Mesendoderm (in vitro differentiated cells): ENCODE data around the gene UQCR10. TPM values are rescaled to one million over a fixed set of nuclear protein-coding genes. Genes with fewer than 3 reads are reported as not detected.

ENCODE experiments used
- DNase-seq: peaks from one replicate; pipeline ENCODE4 v3.0.0; 2013
- H2AK5ac ChIP-seq: 2 replicates; pipeline ENCODE4 v1.6.1; 2013; ENCODE audit warnings: low read length, inconsistent platforms
- H2BK120ac ChIP-seq: 2 replicates; pipeline ENCODE4 v1.6.1; 2013; ENCODE audit warnings: low read depth, mild to moderate bottlenecking, low read length, moderate library complexity, mixed read lengths
- H2BK15ac ChIP-seq: replicated peaks from 2 replicates; pipeline ENCODE4 v1.6.1; 2013; ENCODE audit warnings: low read depth, mild to moderate bottlenecking, moderate library complexity
- H2BK5ac ChIP-seq: 2 replicates; pipeline ENCODE4 v1.6.1; 2013; ENCODE audit warnings: low read length, inconsistent platforms
- H3K18ac ChIP-seq: 2 replicates; pipeline ENCODE4 v1.6.1; 2013; ENCODE audit warnings: mild to moderate bottlenecking, low read length, mixed read lengths
- H3K23ac ChIP-seq: one replicate; pipeline ENCODE4 v1.6.1; 2013; ENCODE audit warnings: low read length
- H3K27ac ChIP-seq: 2 replicates; pipeline ENCODE4 v1.5.1; 2013; ENCODE audit warnings: low read depth, mild to moderate bottlenecking, inconsistent platforms, low read length, moderate library complexity
- H3K27me3 ChIP-seq: 2 replicates; pipeline ENCODE4 v1.6.1; 2013; ENCODE audit warnings: low read length, control low read depth, mild to moderate bottlenecking, inconsistent platforms; ENCODE audit not compliant: insufficient read depth, poor library complexity
- H3K36me3 ChIP-seq: 2 replicates; pipeline ENCODE4 v1.6.1; 2013; ENCODE audit warnings: low read length, inconsistent platforms; ENCODE audit not compliant: control insufficient read depth, insufficient read depth
- H3K4ac ChIP-seq: one replicate; pipeline ENCODE4 v1.6.1; 2013; ENCODE audit warnings: low read depth, mild to moderate bottlenecking, low read length, moderate library complexity
- H3K4me1 ChIP-seq: 2 replicates; pipeline ENCODE4 v1.6.1; 2013; ENCODE audit warnings: low read depth, low read length, inconsistent platforms; ENCODE audit not compliant: control insufficient read depth
- H3K4me2 ChIP-seq: 2 replicates; pipeline ENCODE4 v1.6.1; 2013; ENCODE audit warnings: low read length
- H3K4me3 ChIP-seq: 2 replicates; pipeline ENCODE4 v1.5.1; 2013; ENCODE audit warnings: mild to moderate bottlenecking, low read length
- H3K56ac ChIP-seq: one replicate; pipeline ENCODE4 v1.6.1; 2013; ENCODE audit warnings: low read length
- H3K79me1 ChIP-seq: 2 replicates; pipeline ENCODE4 v1.6.1; 2013; ENCODE audit warnings: low read length, inconsistent platforms
- H3K79me2 ChIP-seq: 2 replicates; pipeline ENCODE4 v1.6.1; 2013; ENCODE audit warnings: mild to moderate bottlenecking, low read length; ENCODE audit not compliant: control insufficient read depth, insufficient read depth
- H3K9ac ChIP-seq: 2 replicates; pipeline ENCODE4 v1.6.1; 2013; ENCODE audit warnings: low read length, inconsistent platforms
- H4K5ac ChIP-seq: one replicate; pipeline ENCODE4 v1.6.1; 2013; ENCODE audit warnings: low read length
- H4K8ac ChIP-seq: one replicate; pipeline ENCODE4 v1.6.1; 2013; ENCODE audit warnings: low read depth, mild to moderate bottlenecking, control low read depth, low read length, moderate library complexity
- WGBS: extraction: QIAGEN DNeasy Blood & Tissue Kit; methylation state at CpG from one replicate; pipeline ENCODE4 v1.1.7; 2013; ENCODE audit warnings: low lambda C conversion rate, missing lambda C conversion rate; ENCODE audit not compliant: insufficient coverage; ENCODE audit errors: extremely low coverage; 5-methylcytosine and 5-hydroxymethylcytosine counted together
- polyA plus RNA-seq, 2 experiments: library from polyadenylated mRNA; stranded (reverse); fragments of 200-250 nt; gene quantifications; one replicate each; pipeline ENCODE4 v1.2.3, GENCODE V29; 2013

Gene UQCR10
- 135 TPM for polyA plus RNA-seq (2013, experiment 1 of 2)
- 136 TPM for polyA plus RNA-seq (2013, experiment 2 of 2)

- peaks cover 4% of the 10 kb centered on the region for H3K4me1 ChIP-seq
- peak within 1 kb of the TSS; percentile 90 for H3K9ac ChIP-seq
- peak within 1 kb of the TSS; percentile 16 for H3K18ac ChIP-seq
- H3K27me3 ChIP-seq, result no peaks in the 10 kb centered on the region
- no peak within 1 kb of the TSS for H2BK120ac ChIP-seq
- H4K8ac ChIP-seq, result no peak within 1 kb of the TSS
- peak; percentile 94 for DNase-seq
- peak within 1 kb of the TSS; percentile 84 for H3K4me2 ChIP-seq
- H3K4me3 ChIP-seq, result peak within 1 kb of the TSS; percentile 74
- peaks cover 10% of the 10 kb centered on the region for H3K79me2 ChIP-seq
- H3K27ac ChIP-seq, result peak within 1 kb of the TSS; percentile 34
- peak within 1 kb of the TSS; percentile 23 for H4K5ac ChIP-seq
- H3K79me1 ChIP-seq, result peaks cover 9% of the 10 kb centered on the region
- H2BK5ac ChIP-seq, result peak within 1 kb of the TSS; percentile 14
- H2AK5ac ChIP-seq, result no peak within 1 kb of the TSS
- H3K56ac ChIP-seq, result peak within 1 kb of the TSS; percentile 95
- H3K36me3 ChIP-seq, result no peaks in the 10 kb centered on the region
- H3K4ac ChIP-seq, result peak within 1 kb of the TSS; percentile 76
- WGBS, result no CpG with 5 or more reads among the region's 46 CpGs
- H2BK15ac ChIP-seq, result no peak within 1 kb of the TSS
- H3K23ac ChIP-seq, result no peak within 1 kb of the TSS
Measured at GRCh38 chr22:29767171-29768051, at the start of gene UQCR10. Gene UQCR10 (plus strand): TSS chr22:29767369. CDS start chr22:29767399, 30 bp downstream.

GRCh38 chr22:29717789-29718188 is 49.4 kb upstream of the UQCR10 start:
- no peak overlapping the region for H3K4me3 ChIP-seq
- H3K36me3 ChIP-seq, result no peaks in the 10 kb centered on the region
- no peak overlapping the region for H2AK5ac ChIP-seq
- no peak overlapping the region for H3K56ac ChIP-seq
- no peaks in the 10 kb centered on the region for H3K79me2 ChIP-seq
- H2BK5ac ChIP-seq, result no peak overlapping the region
- peaks cover 22% of the 10 kb centered on the region for H3K27me3 ChIP-seq
- H3K4me1 ChIP-seq, result no peaks in the 10 kb centered on the region
- no peak overlapping the region for H2BK15ac ChIP-seq
- no peak overlapping the region for H2BK120ac ChIP-seq
- no peak overlapping the region for H3K23ac ChIP-seq
- no peaks in the 10 kb centered on the region for H3K79me1 ChIP-seq
- no peak overlapping the region for H4K5ac ChIP-seq
- no peak overlapping the region for H3K9ac ChIP-seq
- H3K4me2 ChIP-seq, result no peak overlapping the region
- WGBS, result no CpG with 5 or more reads among the region's 11 CpGs
- no peak overlapping the region for H3K18ac ChIP-seq
- H3K4ac ChIP-seq, result no peak overlapping the region
- no peak overlapping the region for H3K27ac ChIP-seq
- no peak overlapping the region for H4K8ac ChIP-seq
- no peak for DNase-seq

GRCh38 chr22:29718949-29719898 is 47.9 kb upstream of the UQCR10 start:
- Histone ChIP-seq H3K18ac (no peak overlapping the region), H3K36me3 (no peaks in the 10 kb centered on the region), H3K27me3 (peaks cover 22% of the 10 kb centered on the region), H3K79me2 (no peaks in the 10 kb centered on the region), H2BK120ac (no peak overlapping the region), H2BK5ac (no peak overlapping the region), H3K56ac (no peak overlapping the region), H4K5ac (no peak overlapping the region), H3K27ac (no peak overlapping the region), H3K4ac (no peak overlapping the region), H3K23ac (peak overlapping the region; percentile 80), H3K4me3 (no peak overlapping the region), H3K79me1 (no peaks in the 10 kb centered on the region), H4K8ac (no peak overlapping the region), H3K4me2 (no peak overlapping the region), H2BK15ac (no peak overlapping the region), H3K4me1 (no peaks in the 10 kb centered on the region), H3K9ac (no peak overlapping the region), H2AK5ac (no peak overlapping the region)
- no CpG with 5 or more reads among the region's 24 CpGs for whole genome bisulfite sequencing
- DNase-seq, result no peak

GRCh38 chr22:29719899-29720645 is 47.1 kb upstream of the UQCR10 start, which contains the start of gene CABP7:
Gene CABP7 (plus strand): TSS chr22:29720003. CDS start chr22:29720425, 422 bp downstream.
- Histone ChIP-seq H4K5ac (no peak within 1 kb of the TSS), H3K56ac (no peak within 1 kb of the TSS), H3K9ac (no peak within 1 kb of the TSS), H3K4ac (no peak within 1 kb of the TSS), H2AK5ac (no peak within 1 kb of the TSS), H3K27ac (no peak within 1 kb of the TSS), H2BK5ac (no peak within 1 kb of the TSS), H3K36me3 (no peaks in the 10 kb centered on the region), H4K8ac (no peak within 1 kb of the TSS), H3K79me2 (no peaks in the 10 kb centered on the region), H3K27me3 (peaks cover 22% of the 10 kb centered on the region), H2BK120ac (no peak within 1 kb of the TSS), H3K4me1 (no peaks in the 10 kb centered on the region), H3K4me2 (no peak within 1 kb of the TSS), H3K23ac (peak within 1 kb of the TSS; percentile 80), H3K4me3 (no peak within 1 kb of the TSS), H3K18ac (no peak within 1 kb of the TSS), H3K79me1 (no peaks in the 10 kb centered on the region), H2BK15ac (no peak within 1 kb of the TSS)
- no CpG with 5 or more reads among the region's 115 CpGs for WGBS
- DNase-seq, result no peak

- no CpG with 5 or more reads among the region's 53 CpGs for WGBS
- no peak overlapping the region for H3K4me3 ChIP-seq
Measured at GRCh38 chr22:29720811-29721323, 46.3 kb upstream of the UQCR10 start.

More at GRCh38 chr22:29720811-29721323, 46.3 kb upstream of the UQCR10 start:
- no peak overlapping the region for H3K4me2 ChIP-seq
- H3K18ac ChIP-seq, result no peak overlapping the region
- no peak overlapping the region for H3K9ac ChIP-seq
- no peak overlapping the region for H3K23ac ChIP-seq
- no peaks in the 10 kb centered on the region for H3K79me2 ChIP-seq
- DNase-seq, result no peak
- no peak overlapping the region for H3K4ac ChIP-seq
- no peak overlapping the region for H3K27ac ChIP-seq
- no peak overlapping the region for H2AK5ac ChIP-seq
- H4K5ac ChIP-seq, result no peak overlapping the region
- no peaks in the 10 kb centered on the region for H3K79me1 ChIP-seq
- no peaks in the 10 kb centered on the region for H3K36me3 ChIP-seq
- H2BK120ac ChIP-seq, result no peak overlapping the region
- no peak overlapping the region for H2BK5ac ChIP-seq
- H3K56ac ChIP-seq, result no peak overlapping the region
- no peak overlapping the region for H2BK15ac ChIP-seq
- no peak overlapping the region for H4K8ac ChIP-seq
- peaks cover 22% of the 10 kb centered on the region for H3K27me3 ChIP-seq
- no peaks in the 10 kb centered on the region for H3K4me1 ChIP-seq
